ENCODE data around the gene RTKN2. TPM values are rescaled to one million over a fixed set of nuclear protein-coding genes. Genes with fewer than 3 reads are reported as not detected.

The RTKN2 gene
- total and polyA plus RNA-seq, 10 of the 15 experiments (the other 5 are each of a cell fraction or from before 2014, with no cell fraction given) = 0.10 TPM; not detected in 9

GRCh38 chr10:62264126-62264525 lies 4.5 kb downstream of the RTKN2 start:
- ChIA-PET POLR2A (no interaction called here), CTCF (interaction anchor here (0.6 to 4.1 kb wide), 10 partner anchors 9 to 1456 kb away, joined by 3 to 19 read pairs (median 4); no protein-coding TSS in a partner anchor), SMC1A (ENCODE audit: uncharacterized antibody, unreplicated experiment) (interaction anchor here (0.7 to 2.0 kb wide), 4 partner anchors 19 to 820 kb away, joined by 3 to 6 read pairs (median 4); no protein-coding TSS in a partner anchor), RAD21 (ENCODE audit: unreplicated experiment) (interaction anchor here (1.2 to 1.4 kb wide), 2 partner anchors 160 to 820 kb away, joined by 3 to 4 read pairs; no protein-coding TSS in a partner anchor)
- intact Hi-C loops (cut with micrococcal nuclease; ENCODE audit: unreplicated experiment) (loop anchor here (10.0 kb wide), 1 partner anchor 891 kb away; no protein-coding TSS in a partner anchor), in situ Hi-C loops (cut with MboI) (no loop called here)
- no peaks in the 10 kb centered on the region for H4K20me1 ChIP-seq (ENCODE audit: control insufficient read depth, insufficient read depth)
- ATAC-seq = no peak
- no peak for DNase-seq (ENCODE audit: low read depth, low spot score)
- H3K9ac ChIP-seq (ENCODE audit: control insufficient read depth, insufficient read depth, low read length) = no peak overlapping the region
- no peak overlapping the region for H3K4me2 ChIP-seq (ENCODE audit: control insufficient read depth, insufficient read depth)
- TF ChIP-seq, protein P1, sequence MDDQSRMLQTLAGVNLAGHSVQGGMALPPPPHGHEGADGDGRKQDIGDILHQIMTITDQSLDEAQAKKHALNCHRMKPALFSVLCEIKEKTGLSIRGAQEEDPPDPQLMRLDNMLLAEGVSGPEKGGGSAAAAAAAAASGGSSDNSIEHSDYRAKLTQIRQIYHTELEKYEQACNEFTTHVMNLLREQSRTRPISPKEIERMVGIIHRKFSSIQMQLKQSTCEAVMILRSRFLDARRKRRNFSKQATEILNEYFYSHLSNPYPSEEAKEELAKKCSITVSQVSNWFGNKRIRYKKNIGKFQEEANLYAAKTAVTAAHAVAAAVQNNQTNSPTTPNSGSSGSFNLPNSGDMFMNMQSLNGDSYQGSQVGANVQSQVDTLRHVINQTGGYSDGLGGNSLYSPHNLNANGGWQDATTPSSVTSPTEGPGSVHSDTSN (IDR thresholded peaks at IDR 0.05; ENCODE audit: insufficient replicate concordance, low read depth, low read length) = no peak
- TF ChIP-seq RUNX3 (IDR thresholded peaks at IDR 0.05; ENCODE audit: low read length) (no peak), CBX5 (IDR thresholded peaks at IDR 0.05; ENCODE audit: low read depth) (no peak)
- no TSS peak for BruUV-seq (replicated peaks)
- no peaks in the 10 kb centered on the region for H3K36me3 ChIP-seq (ENCODE audit: control insufficient read depth in 2 of 2, insufficient read depth in 2 of 2, low read length in 1 of 2)
- FAIRE-seq = no peak
- peaks cover 10 to 13% of the 10 kb centered on the region in 2 experiments for H3K27me3 ChIP-seq (replicated peaks in 1 of 2; ENCODE audit: control insufficient read depth in 2 of 2, insufficient read depth in 2 of 2, low read length in 1 of 2)
- H3K4me1 ChIP-seq (ENCODE audit: control insufficient read depth, insufficient read depth, low read length) = no peaks in the 10 kb centered on the region
- H3K9me3 ChIP-seq (replicated peaks; ENCODE audit: control insufficient read depth, insufficient read depth, low read length) = no peaks in the 10 kb centered on the region; the same call in 2 of the 3 replicates
- H3K27ac ChIP-seq (ENCODE audit: control insufficient read depth, insufficient read depth) = no peak overlapping the region
- H2AFZ ChIP-seq (ENCODE audit: control insufficient read depth, low read depth, low read length) = no peak overlapping the region
- no peaks in the 10 kb centered on the region for H3K79me2 ChIP-seq (ENCODE audit: control insufficient read depth, insufficient read depth, low read length)
- H3K4me3 ChIP-seq = no peak overlapping the region

DNA sequence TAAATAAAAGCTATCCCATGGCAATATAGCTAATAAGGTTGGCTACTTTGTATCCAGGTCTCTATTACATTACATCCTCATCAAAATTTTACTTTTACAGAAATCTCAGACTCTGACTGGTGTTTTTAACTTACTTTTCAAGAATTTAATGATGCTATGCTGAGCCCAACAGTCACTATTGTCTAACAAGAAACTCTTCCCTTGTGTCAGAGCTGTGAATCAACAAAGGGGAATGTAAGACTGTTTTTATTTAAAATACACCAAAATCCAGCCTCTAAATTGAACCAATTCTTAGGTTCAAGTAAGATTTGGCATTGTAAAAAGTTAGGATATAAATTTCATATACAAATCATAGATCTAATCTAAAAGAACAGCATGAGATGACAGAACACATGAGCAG lies 7.0 kb downstream of the RTKN2 start:
- FAIRE-seq (no peak), DNase-seq (ENCODE audit: low read depth, low spot score) (no peak), ATAC-seq (no peak)
- H3K4me2 ChIP-seq (ENCODE audit: control insufficient read depth, insufficient read depth) = no peak overlapping the region
- intact Hi-C loops (cut with micrococcal nuclease; ENCODE audit: unreplicated experiment) (loop anchor here (10.0 kb wide), 1 partner anchor 893 kb away; no protein-coding TSS in a partner anchor), in situ Hi-C loops (cut with MboI) (no loop called here)
- ChIA-PET RAD21 (ENCODE audit: unreplicated experiment) (interaction anchor here (0.5 to 0.8 kb wide), 2 partner anchors 224 to 1445 kb away, joined by 3 read pairs; no protein-coding TSS in a partner anchor), POLR2A (no interaction called here), SMC1A (ENCODE audit: uncharacterized antibody, unreplicated experiment) (interaction anchor here (0.8 to 1.8 kb wide), 2 partner anchors 11 to 22 kb away, joined by 3 to 5 read pairs; no protein-coding TSS in a partner anchor), CTCF (interaction anchor here (0.6 to 4.1 kb wide), 4 partner anchors 9 to 223 kb away, joined by 3 to 19 read pairs (median 4); no protein-coding TSS in a partner anchor)
- no peaks in the 10 kb centered on the region for H3K4me1 ChIP-seq (ENCODE audit: control insufficient read depth, insufficient read depth, low read length)
- H3K79me2 ChIP-seq (ENCODE audit: control insufficient read depth, insufficient read depth, low read length) = no peaks in the 10 kb centered on the region
- H3K36me3 ChIP-seq (ENCODE audit: control insufficient read depth in 2 of 2, insufficient read depth in 2 of 2, low read length in 1 of 2) = no peaks in the 10 kb centered on the region
- H4K20me1 ChIP-seq (ENCODE audit: control insufficient read depth, insufficient read depth) = no peaks in the 10 kb centered on the region
- no peak overlapping the region for H3K4me3 ChIP-seq
- no TSS peak for BruUV-seq (replicated peaks)
- TF ChIP-seq RELA (IDR thresholded peaks at IDR 0.05; ENCODE audit: borderline replicate concordance, partially characterized antibody) (no peak), MTA3 (IDR thresholded peaks at IDR 0.05; ENCODE audit: borderline replicate concordance, low read length) (no peak), RUNX3 (IDR thresholded peaks at IDR 0.05; ENCODE audit: low read length) (no peak), NFIC (IDR thresholded peaks at IDR 0.05; ENCODE audit: low read depth, low read length) (no peak), CUX1 (IDR thresholded peaks at IDR 0.05; ENCODE audit: insufficient replicate concordance, low read depth, low read length) (no peak)
- TF ChIP-seq, protein P2, sequence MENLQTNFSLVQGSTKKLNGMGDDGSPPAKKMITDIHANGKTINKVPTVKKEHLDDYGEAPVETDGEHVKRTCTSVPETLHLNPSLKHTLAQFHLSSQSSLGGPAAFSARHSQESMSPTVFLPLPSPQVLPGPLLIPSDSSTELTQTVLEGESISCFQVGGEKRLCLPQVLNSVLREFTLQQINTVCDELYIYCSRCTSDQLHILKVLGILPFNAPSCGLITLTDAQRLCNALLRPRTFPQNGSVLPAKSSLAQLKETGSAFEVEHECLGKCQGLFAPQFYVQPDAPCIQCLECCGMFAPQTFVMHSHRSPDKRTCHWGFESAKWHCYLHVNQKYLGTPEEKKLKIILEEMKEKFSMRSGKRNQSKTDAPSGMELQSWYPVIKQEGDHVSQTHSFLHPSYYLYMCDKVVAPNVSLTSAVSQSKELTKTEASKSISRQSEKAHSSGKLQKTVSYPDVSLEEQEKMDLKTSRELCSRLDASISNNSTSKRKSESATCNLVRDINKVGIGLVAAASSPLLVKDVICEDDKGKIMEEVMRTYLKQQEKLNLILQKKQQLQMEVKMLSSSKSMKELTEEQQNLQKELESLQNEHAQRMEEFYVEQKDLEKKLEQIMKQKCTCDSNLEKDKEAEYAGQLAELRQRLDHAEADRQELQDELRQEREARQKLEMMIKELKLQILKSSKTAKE (IDR thresholded peaks at IDR 0.05; ENCODE audit: low read depth, poor library complexity, severe bottlenecking) = no peak
- H3K27ac ChIP-seq (ENCODE audit: control insufficient read depth, insufficient read depth) = no peak overlapping the region
- 0 out of 4 replicates have a peak, but pooled peaks cover 0 to 3% of the 10 kb centered on the region in 2 experiments for H3K27me3 ChIP-seq (replicated peaks in 1 of 2; ENCODE audit: control insufficient read depth in 2 of 2, insufficient read depth in 2 of 2, low read length in 1 of 2)
- H3K9ac ChIP-seq (ENCODE audit: control insufficient read depth, insufficient read depth, low read length) = no peak overlapping the region
- H2AFZ ChIP-seq (ENCODE audit: control insufficient read depth, low read depth, low read length) = no peak overlapping the region
- H3K9me3 ChIP-seq (replicated peaks; ENCODE audit: control insufficient read depth, insufficient read depth, low read length) = no peaks in the 10 kb centered on the region
